SK-N-SH treated with all-trans-retinoic acid at 6 μM for 48 hours (cell line): ENCODE results near the gene CXCL14.

Source experiments
- ATAC-seq: fragments of 200-7000 bp; cut with Tn5 transposase; 3 replicates; pipeline ENCODE4 v1.9.1; 2020; ENCODE audit warnings: mild to moderate bottlenecking, moderate library complexity
- ARNTL ChIP-seq: fragments of 450-650 bp; formaldehyde crosslinking; IDR thresholded peaks from 2 replicates; pipeline ENCODE4 v1.5.0; 2020; ENCODE audit warnings: low read depth, mild to moderate bottlenecking, moderate library complexity, borderline replicate concordance
- CSDC2 ChIP-seq: fragments of 250-450 bp; sonication (Bioruptor Pico); IDR thresholded peaks from 2 replicates; pipeline ENCODE4 v1.5.0; 2020; ENCODE audit warnings: mild to moderate bottlenecking, moderate library complexity
- CSRNP3 ChIP-seq: fragments of 250-450 bp; sonication (Bioruptor Pico); IDR thresholded peaks from 2 replicates; pipeline ENCODE4 v1.5.1; 2021; ENCODE audit warnings: mild to moderate bottlenecking, moderate library complexity
- ESRRG ChIP-seq: fragments of 250-450 bp; sonication (Bioruptor Pico); IDR thresholded peaks from 2 replicates; pipeline ENCODE4 v1.6.1; 2021; ENCODE audit warnings: mild to moderate bottlenecking
- OSR1 ChIP-seq: fragments of 250-450 bp; sonication (Bioruptor Pico); IDR thresholded peaks from 2 replicates; pipeline ENCODE4 v1.8.0; 2022; ENCODE audit warnings: moderate library complexity, mild to moderate bottlenecking, inconsistent platforms
- PATZ1 ChIP-seq: fragments of 250-450 bp; sonication (Bioruptor Pico); IDR thresholded peaks from 2 replicates; pipeline ENCODE4 v1.8.0; 2020; ENCODE audit warnings: mild to moderate bottlenecking, moderate library complexity, borderline replicate concordance
- POU6F1 ChIP-seq: fragments of 250-450 bp; sonication (Bioruptor Pico); IDR thresholded peaks from 2 replicates; pipeline ENCODE4 v1.8.0; 2021; ENCODE audit warnings: low read depth, mild to moderate bottlenecking, moderate library complexity, borderline replicate concordance
- SNAI2 ChIP-seq: fragments of 250-450 bp; sonication (Bioruptor Pico); IDR thresholded peaks from 2 replicates; pipeline ENCODE4 v1.5.0; 2020; ENCODE audit warnings: mild to moderate bottlenecking, moderate library complexity
- TCF4 ChIP-seq: fragments of 250-450 bp; sonication (Bioruptor Pico); IDR thresholded peaks from 2 replicates; pipeline ENCODE4 v1.8.0; 2021; ENCODE audit warnings: mild to moderate bottlenecking, moderate library complexity, borderline replicate concordance
- TOX ChIP-seq: fragments of 250-450 bp; sonication (Bioruptor Pico); IDR thresholded peaks from 2 replicates; pipeline ENCODE4 v1.8.0; 2021; ENCODE audit warnings: mild to moderate bottlenecking, moderate library complexity, borderline replicate concordance
- ZC3H10 ChIP-seq: fragments of 250-450 bp; sonication (Bioruptor Pico); IDR thresholded peaks from 2 replicates; pipeline ENCODE4 v1.5.1; 2021; ENCODE audit warnings: mild to moderate bottlenecking, moderate library complexity
- ZFP3 ChIP-seq: fragments of 250-450 bp; sonication (Bioruptor Pico); IDR thresholded peaks from 2 replicates; pipeline ENCODE4 v1.5.0; 2020; ENCODE audit warnings: mild to moderate bottlenecking, moderate library complexity
- ZFP30 ChIP-seq: fragments of 450-650 bp; formaldehyde crosslinking; IDR thresholded peaks from 2 replicates; pipeline ENCODE4 v1.5.0; 2022; ENCODE audit warnings: mild to moderate bottlenecking, moderate library complexity
- ZNF70 ChIP-seq: fragments of 450-650 bp; formaldehyde crosslinking; IDR thresholded peaks from 2 replicates; pipeline ENCODE4 v1.5.0; 2020; ENCODE audit warnings: mild to moderate bottlenecking, moderate library complexity
- ZNF8 ChIP-seq: fragments of 450-650 bp; formaldehyde crosslinking; IDR thresholded peaks from 2 replicates; pipeline ENCODE4 v1.5.0; 2020; ENCODE audit warnings: mild to moderate bottlenecking, moderate library complexity
- TF ChIP-seq, protein P1 (sequence below): fragments of 250-450 bp; sonication (Bioruptor Pico); IDR thresholded peaks from 2 replicates; pipeline ENCODE4 v1.5.1; 2020; ENCODE audit warnings: low read depth, mild to moderate bottlenecking, moderate library complexity
- TF ChIP-seq, protein P2 (sequence below): fragments of 250-450 bp; sonication (Bioruptor Pico); IDR thresholded peaks from 2 replicates; pipeline ENCODE4 v1.5.0; 2020; ENCODE audit warnings: mild to moderate bottlenecking, moderate library complexity

Gene CXCL14, protein sequence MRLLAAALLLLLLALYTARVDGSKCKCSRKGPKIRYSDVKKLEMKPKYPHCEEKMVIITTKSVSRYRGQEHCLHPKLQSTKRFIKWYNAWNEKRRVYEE

GRCh38 chr5:135578685-135579341 lies at the start of gene CXCL14:
Gene CXCL14 (minus strand): TSS chr5:135578991. CDS start chr5:135578778, 213 bp downstream.
- TF ChIP-seq ESRRG (CRISPR knock-in tag) (no peak), SNAI2 (no peak), ARNTL (CRISPR knock-in tag) (no peak), ZFP3 (no peak), OSR1 (CRISPR knock-in tag) (no peak), ZFP30 (CRISPR knock-in tag) (no peak), PATZ1 (CRISPR knock-in tag) (no peak)
- TF ChIP-seq, protein P1, sequence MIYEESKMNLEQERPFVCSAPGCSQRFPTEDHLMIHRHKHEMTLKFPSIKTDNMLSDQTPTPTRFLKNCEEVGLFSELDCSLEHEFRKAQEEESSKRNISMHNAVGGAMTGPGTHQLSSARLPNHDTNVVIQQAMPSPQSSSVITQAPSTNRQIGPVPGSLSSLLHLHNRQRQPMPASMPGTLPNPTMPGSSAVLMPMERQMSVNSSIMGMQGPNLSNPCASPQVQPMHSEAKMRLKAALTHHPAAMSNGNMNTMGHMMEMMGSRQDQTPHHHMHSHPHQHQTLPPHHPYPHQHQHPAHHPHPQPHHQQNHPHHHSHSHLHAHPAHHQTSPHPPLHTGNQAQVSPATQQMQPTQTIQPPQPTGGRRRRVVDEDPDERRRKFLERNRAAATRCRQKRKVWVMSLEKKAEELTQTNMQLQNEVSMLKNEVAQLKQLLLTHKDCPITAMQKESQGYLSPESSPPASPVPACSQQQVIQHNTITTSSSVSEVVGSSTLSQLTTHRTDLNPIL (CRISPR knock-in tag): no peak
- ATAC-seq: peak; percentile 33; the same call in 2 of the 3 replicates

DNA sequence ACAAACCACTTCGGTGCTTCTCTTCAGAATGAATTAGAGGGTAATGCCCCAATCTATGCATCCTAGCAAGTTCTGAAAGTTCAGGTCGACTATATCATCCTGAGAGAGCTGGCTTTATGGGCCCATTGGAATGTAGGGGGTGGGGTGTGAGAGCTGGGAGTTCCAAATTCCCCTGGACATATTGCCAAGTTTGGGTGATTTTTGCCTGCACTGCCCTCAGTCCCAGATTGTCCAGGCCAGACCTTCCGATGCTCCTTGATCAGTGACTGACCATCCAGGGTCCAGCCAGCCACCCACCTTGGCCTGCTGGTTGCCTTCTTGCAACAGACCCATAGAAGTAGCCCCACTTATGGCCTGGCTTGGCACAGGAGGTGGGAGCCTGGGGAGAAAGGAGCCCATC lies 47.8 kb upstream of the CXCL14 start:
- no peak for ATAC-seq
- TF ChIP-seq TCF4: no peak
- no peak for TF ChIP-seq ZNF70 (CRISPR knock-in tag)
- TF ChIP-seq PATZ1 (CRISPR knock-in tag): no peak
- no peak for TF ChIP-seq ZNF8 (CRISPR knock-in tag)
- no peak for TF ChIP-seq CSDC2 (CRISPR knock-in tag)

DNA sequence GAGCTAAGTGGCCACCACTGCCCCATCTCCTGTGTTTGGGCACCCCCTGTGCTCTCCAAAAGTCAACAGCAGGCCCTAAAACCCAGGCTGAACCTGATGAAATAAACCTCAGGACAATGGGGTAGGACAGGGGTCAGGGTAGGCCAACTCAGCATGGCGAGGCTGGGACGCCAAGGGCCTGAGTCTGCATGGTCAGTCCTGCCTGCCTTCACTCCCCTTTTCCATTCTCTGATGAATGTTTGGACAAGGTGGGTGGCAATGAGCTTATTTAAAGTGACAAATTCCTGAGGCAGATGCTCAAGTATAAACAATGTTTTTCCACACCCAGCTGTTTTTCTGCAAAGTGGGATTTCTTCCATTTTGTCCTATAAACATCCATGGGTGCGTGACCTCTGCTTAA lies 47.2 kb upstream of the CXCL14 start:
- no peak for TF ChIP-seq ZFP30 (CRISPR knock-in tag)
- ATAC-seq: no peak

DNA sequence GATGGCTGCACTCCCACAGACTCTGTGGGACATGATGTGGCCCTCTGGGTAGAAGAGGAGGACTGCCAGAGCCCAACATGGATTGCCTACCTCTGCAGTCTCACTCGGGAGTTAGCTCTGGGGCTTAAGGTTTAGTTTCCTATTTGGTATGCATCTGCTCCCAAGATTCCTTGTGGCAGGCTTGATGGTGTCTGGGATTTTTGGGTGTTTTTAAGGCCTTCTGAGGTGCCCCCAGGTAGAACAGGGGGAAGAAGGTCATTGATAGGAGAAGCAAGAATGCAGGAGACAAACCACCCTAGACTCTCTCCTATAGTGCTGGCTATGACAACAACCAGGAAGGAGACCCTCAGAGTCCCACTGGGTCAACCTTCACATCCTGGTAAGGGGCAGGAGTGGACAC lies 46.7 kb upstream of the CXCL14 start:
- no peak for ATAC-seq

More for the DNA sequence above, 46.7 kb upstream of the CXCL14 start:
- TF ChIP-seq TCF4: no peak
- no peak for TF ChIP-seq CSRNP3 (CRISPR knock-in tag)
- TF ChIP-seq ESRRG (CRISPR knock-in tag): no peak
- TF ChIP-seq ZNF8 (CRISPR knock-in tag): no peak
- no peak for TF ChIP-seq ZNF70 (CRISPR knock-in tag)
- no peak for TF ChIP-seq TOX (CRISPR knock-in tag)
- no peak for TF ChIP-seq ZC3H10 (CRISPR knock-in tag)
- no peak for TF ChIP-seq ARNTL (CRISPR knock-in tag)
- TF ChIP-seq, protein P2, sequence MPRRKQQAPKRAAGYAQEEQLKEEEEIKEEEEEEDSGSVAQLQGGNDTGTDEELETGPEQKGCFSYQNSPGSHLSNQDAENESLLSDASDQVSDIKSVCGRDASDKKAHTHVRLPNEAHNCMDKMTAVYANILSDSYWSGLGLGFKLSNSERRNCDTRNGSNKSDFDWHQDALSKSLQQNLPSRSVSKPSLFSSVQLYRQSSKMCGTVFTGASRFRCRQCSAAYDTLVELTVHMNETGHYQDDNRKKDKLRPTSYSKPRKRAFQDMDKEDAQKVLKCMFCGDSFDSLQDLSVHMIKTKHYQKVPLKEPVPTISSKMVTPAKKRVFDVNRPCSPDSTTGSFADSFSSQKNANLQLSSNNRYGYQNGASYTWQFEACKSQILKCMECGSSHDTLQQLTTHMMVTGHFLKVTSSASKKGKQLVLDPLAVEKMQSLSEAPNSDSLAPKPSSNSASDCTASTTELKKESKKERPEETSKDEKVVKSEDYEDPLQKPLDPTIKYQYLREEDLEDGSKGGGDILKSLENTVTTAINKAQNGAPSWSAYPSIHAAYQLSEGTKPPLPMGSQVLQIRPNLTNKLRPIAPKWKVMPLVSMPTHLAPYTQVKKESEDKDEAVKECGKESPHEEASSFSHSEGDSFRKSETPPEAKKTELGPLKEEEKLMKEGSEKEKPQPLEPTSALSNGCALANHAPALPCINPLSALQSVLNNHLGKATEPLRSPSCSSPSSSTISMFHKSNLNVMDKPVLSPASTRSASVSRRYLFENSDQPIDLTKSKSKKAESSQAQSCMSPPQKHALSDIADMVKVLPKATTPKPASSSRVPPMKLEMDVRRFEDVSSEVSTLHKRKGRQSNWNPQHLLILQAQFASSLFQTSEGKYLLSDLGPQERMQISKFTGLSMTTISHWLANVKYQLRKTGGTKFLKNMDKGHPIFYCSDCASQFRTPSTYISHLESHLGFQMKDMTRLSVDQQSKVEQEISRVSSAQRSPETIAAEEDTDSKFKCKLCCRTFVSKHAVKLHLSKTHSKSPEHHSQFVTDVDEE (CRISPR knock-in tag): no peak
- no peak for TF ChIP-seq OSR1 (CRISPR knock-in tag)
- no peak for TF ChIP-seq POU6F1 (CRISPR knock-in tag)
